Stimulated activated CD8-positive, alpha-beta memory T cell treated with anti-CD3 and anti-CD28 coated beads, Interleukin-4, amount 100 ng/mL, for 24 hours (primary cell): ENCODE results near the gene CCDC185.

Experiments used
- DNase-seq: peaks from one replicate; pipeline ENCODE4 v3.0.0-alpha.2; 2020; ENCODE audit warnings: low read depth

CCDC185 gene

DNA sequence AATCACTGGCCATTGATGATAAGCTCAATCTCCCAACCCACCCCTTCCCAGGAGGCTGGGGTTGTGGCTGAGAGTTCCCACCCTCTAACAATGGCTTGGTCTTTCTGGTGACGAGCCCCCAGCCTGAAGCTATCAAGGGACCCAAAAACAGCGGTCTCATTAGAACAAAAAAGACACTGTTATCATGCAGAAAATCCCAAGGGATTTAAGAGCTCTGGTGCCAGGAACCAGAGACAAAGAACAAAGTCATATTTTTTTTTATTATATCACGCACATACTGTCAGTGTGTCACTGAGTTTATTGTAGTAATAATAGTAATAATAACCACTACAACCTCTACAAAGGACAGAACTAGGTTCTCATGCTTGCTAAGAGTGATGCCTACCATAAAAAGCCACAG is 43.9 kb downstream of the CCDC185 start:
- no peak for DNase-seq

DNA sequence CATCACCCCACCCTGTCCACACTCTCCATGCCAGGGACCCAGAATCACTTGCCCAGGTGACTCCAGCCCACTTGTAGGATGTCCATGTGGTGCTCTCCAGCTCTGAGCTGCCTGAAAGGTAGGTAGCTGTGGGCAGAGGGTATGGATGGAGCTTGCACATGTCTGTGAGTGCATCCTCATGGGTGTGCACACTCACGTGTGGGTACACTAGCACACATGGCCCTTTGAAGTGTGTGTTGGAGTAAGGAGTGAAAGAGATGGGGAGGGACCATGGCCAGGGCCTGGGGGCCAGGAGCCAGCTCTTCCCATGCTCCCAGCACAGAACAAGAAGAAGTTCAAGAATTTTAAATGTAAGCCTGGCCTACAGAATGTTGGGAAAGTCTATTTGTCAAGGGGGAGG is 50.2 kb downstream of the CCDC185 start:
- DNase-seq = no peak

DNA sequence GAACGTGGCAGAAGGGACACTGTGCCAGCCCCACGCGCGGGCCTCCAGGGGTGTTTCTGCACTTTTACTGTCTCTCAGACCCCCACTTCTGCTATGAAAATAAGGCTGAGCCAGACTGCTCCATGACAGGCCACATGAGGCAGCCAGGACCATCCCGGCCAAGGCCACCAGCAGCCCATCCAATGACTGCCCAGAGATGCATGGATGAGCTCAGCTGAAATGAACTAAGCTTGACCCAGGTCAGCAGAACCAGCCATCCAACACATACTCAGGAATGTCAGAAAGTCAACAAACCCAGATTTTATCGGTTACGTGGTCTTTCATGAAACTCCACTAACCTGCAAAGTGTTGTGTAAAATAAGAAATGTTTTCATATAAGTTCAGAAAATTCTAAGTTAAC is 51.2 kb downstream of the CCDC185 start:
- no peak for DNase-seq
